OCI-LY1 (cell line): Measurements from ENCODE around the gene RADX.

Experiments
- H2AFZ ChIP-seq: fragments of 200-600 bp; sonication (generic), shearing (Covaris generic); 2 replicates; pipeline ENCODE4 v1.6.0; 2014; ENCODE audit warnings: antibody characterized with exemption, mild to moderate bottlenecking, low read length
- H3F3A ChIP-seq: fragments of 200-600 bp; sonication (generic), shearing (Covaris generic); 2 replicates; pipeline ENCODE4 v1.6.0; 2014; ENCODE audit warnings: mild to moderate bottlenecking, antibody characterized with exemption, low read length, moderate library complexity; ENCODE audit not compliant: insufficient read depth
- H3K27ac ChIP-seq: fragments of 200-600 bp; sonication (generic); 2 replicates; pipeline ENCODE4 v1.5.1; 2014; ENCODE audit warnings: low read length, mixed run types, mild to moderate bottlenecking, low read depth; ENCODE audit not compliant: poor library complexity, severe bottlenecking
- H3K27me3 ChIP-seq: fragments of 200-600 bp; sonication (generic); 2 replicates; pipeline ENCODE4 v1.6.0; 2014; ENCODE audit warnings: antibody characterized with exemption, mild to moderate bottlenecking, low read length, moderate library complexity; ENCODE audit not compliant: insufficient read depth
- H3K36me3 ChIP-seq: fragments of 200-600 bp; sonication (generic); 2 replicates; pipeline ENCODE4 v1.6.1; 2014; ENCODE audit warnings: mild to moderate bottlenecking, antibody characterized with exemption, low read length, moderate library complexity, mixed read lengths; ENCODE audit not compliant: insufficient read depth
- H3K4me1 ChIP-seq: fragments of 200-600 bp; sonication (generic); 2 replicates; pipeline ENCODE4 v1.5.1; 2014; ENCODE audit warnings: mild to moderate bottlenecking, low read length, moderate library complexity; ENCODE audit not compliant: insufficient read depth, severe bottlenecking
- H3K4me2 ChIP-seq: fragments of 200-600 bp; sonication (generic), shearing (Covaris generic); 2 replicates; pipeline ENCODE4 v1.6.1; 2014; ENCODE audit warnings: low read length
- H3K4me3 ChIP-seq: fragments of 200-600 bp; sonication (generic); 2 replicates; pipeline ENCODE4 v1.5.1; 2014; ENCODE audit warnings: low read length, low read depth, mild to moderate bottlenecking, mixed read lengths; ENCODE audit not compliant: poor library complexity, severe bottlenecking
- H3K79me2 ChIP-seq: fragments of 200-600 bp; shearing (Covaris generic); 2 replicates; pipeline ENCODE4 v1.6.1; 2016; ENCODE audit warnings: mixed run types, low read length, mixed read lengths; ENCODE audit not compliant: insufficient read depth
- H3K9ac ChIP-seq: fragments of 200-600 bp; sonication (generic), shearing (Covaris generic); 2 replicates; pipeline ENCODE4 v1.6.1; 2014; ENCODE audit warnings: mild to moderate bottlenecking, low read length, mixed read lengths
- H3K9me2 ChIP-seq: fragments of 200-600 bp; sonication (generic), shearing (Covaris generic); 2 replicates; pipeline ENCODE4 v1.6.1; 2014; ENCODE audit warnings: low read depth, mild to moderate bottlenecking, low read length, mixed read lengths
- H3K9me3 ChIP-seq: fragments of 200-600 bp; shearing (Covaris generic); 2 replicates; pipeline ENCODE4 v1.6.1; 2014; ENCODE audit warnings: low read length, mixed read lengths
- H4K20me1 ChIP-seq: fragments of 200-600 bp; sonication (generic), shearing (Covaris generic); 2 replicates; pipeline ENCODE4 v1.6.0; 2016; ENCODE audit warnings: mild to moderate bottlenecking, low read length; ENCODE audit not compliant: insufficient read depth
- CTCF ChIP-seq: fragments of 200-600 bp; sonication (generic), shearing (Covaris generic); IDR thresholded peaks from 2 replicates; pipeline ENCODE4 v1.5.1; 2017; ENCODE audit warnings: mild to moderate bottlenecking, antibody characterized with exemption, low read length, moderate library complexity, mixed read lengths
- EZH2 ChIP-seq: fragments of 200-600 bp; sonication (generic), shearing (Covaris generic); IDR thresholded peaks from 2 replicates; pipeline ENCODE4 v1.8.0; 2017; ENCODE audit warnings: borderline replicate concordance, mixed run types, mild to moderate bottlenecking, antibody characterized with exemption, low read length, moderate library complexity, mixed read lengths

The RADX gene

GRCh38 chrX:106611317-106611678, 480 bp upstream of the RADX start:
- H3K9ac ChIP-seq, result no peak overlapping the region
- no peaks in the 10 kb centered on the region for H3K4me1 ChIP-seq
- no peaks in the 10 kb centered on the region for H3K27me3 ChIP-seq
- H3K79me2 ChIP-seq, result no peaks in the 10 kb centered on the region
- no peaks in the 10 kb centered on the region for H3K36me3 ChIP-seq
- H3K4me2 ChIP-seq, result no peak overlapping the region
- H3K9me2 ChIP-seq, result no peaks in the 10 kb centered on the region
- no peak for TF ChIP-seq EZH2
- TF ChIP-seq CTCF, result no peak
- no peak overlapping the region for H3K4me3 ChIP-seq
- no peaks in the 10 kb centered on the region for H4K20me1 ChIP-seq
- no peaks in the 10 kb centered on the region for H3F3A ChIP-seq
- no peaks in the 10 kb centered on the region for H3K9me3 ChIP-seq
- no peak overlapping the region for H3K27ac ChIP-seq
- H2AFZ ChIP-seq, result no peak overlapping the region

DNA sequence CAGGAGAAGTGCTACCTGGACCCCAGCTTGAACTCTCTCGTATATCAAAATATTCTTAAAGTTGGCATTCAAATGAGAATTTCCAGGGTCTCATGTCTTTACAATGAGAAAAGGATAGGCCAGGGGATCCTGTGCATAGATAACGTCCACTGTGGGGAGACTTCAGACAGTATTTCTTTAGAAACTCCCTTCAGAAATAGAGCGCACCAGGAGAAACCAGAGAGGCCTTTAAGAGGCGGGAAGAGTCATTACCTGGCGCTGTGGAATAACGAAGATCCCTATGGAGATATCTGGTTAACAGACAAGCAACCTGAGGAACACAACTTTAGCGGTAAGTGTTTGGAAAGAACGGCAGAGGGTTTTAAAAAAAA, 600 bp downstream of the RADX start:
- Histone ChIP-seq H3K9me3 (no peaks in the 10 kb centered on the region), H3K9ac (no peak overlapping the region), H3K27me3 (no peaks in the 10 kb centered on the region), H3K4me1 (no peaks in the 10 kb centered on the region), H3K36me3 (no peaks in the 10 kb centered on the region), H4K20me1 (no peaks in the 10 kb centered on the region), H3K27ac (no peak overlapping the region), H2AFZ (no peak overlapping the region), H3K79me2 (no peaks in the 10 kb centered on the region), H3K4me2 (no peak overlapping the region), H3K9me2 (no peaks in the 10 kb centered on the region), H3F3A (no peaks in the 10 kb centered on the region), H3K4me3 (no peak overlapping the region)
- TF ChIP-seq EZH2 (no peak), CTCF (no peak)

DNA sequence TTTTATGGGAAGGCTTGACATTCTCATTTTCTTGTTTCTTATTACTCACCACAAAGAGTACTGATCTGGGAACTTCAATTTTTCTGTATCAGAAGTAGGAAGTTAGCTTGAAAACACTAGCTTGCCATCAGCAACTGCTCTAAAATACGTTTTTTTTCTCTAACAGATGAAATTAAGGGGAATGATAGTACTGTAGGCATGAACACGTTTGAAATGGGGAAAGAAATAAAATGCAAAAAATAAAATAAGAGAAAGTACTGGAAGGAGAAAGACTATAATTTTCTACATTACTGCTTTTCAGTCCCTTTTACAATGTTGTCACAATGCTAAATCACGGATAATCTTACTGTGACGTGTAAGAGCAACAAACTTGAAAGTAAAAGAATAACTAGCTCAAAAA, 1.5 kb downstream of the RADX start:
- Histone ChIP-seq H3K9ac (no peak overlapping the region), H3K4me3 (no peak overlapping the region)
- TF ChIP-seq EZH2 (no peak), CTCF (no peak)

More for the DNA sequence above, 1.5 kb downstream of the RADX start:
- H3K4me1 ChIP-seq, result no peaks in the 10 kb centered on the region
- H3K79me2 ChIP-seq, result no peaks in the 10 kb centered on the region
- no peaks in the 10 kb centered on the region for H4K20me1 ChIP-seq
- H2AFZ ChIP-seq, result no peak overlapping the region
- no peaks in the 10 kb centered on the region for H3K9me2 ChIP-seq
- no peak overlapping the region for H3K27ac ChIP-seq
- H3K4me2 ChIP-seq, result no peak overlapping the region
- H3F3A ChIP-seq, result no peaks in the 10 kb centered on the region
- H3K36me3 ChIP-seq, result no peaks in the 10 kb centered on the region
- no peaks in the 10 kb centered on the region for H3K9me3 ChIP-seq
- H3K27me3 ChIP-seq, result no peaks in the 10 kb centered on the region
